K562 (cell line): ENCODE data around the gene SLC27A2. TPM values are rescaled to one million over a fixed set of nuclear protein-coding genes. Genes with fewer than 3 reads are reported as not detected.

Experiments used
- ATAC-seq: fragments of 200-7000 bp; cut with Tn5 transposase; 3 replicates; pipeline ENCODE4 v1.9.1; 2020; ENCODE audit warnings: moderate library complexity
- BruUV-seq: library from RNA; stranded (reverse); fragments of 400-500 nt; replicated peaks from 2 replicates; lab custom pipeline; 2021; lab: Mats Ljungman, UMichigan
- CTCF ChIA-PET: fragments of 300-600 bp; formaldehyde crosslinking; extraction: SDS; loops from one replicate; lab custom pipeline; 2021; ENCODE audit warnings: low intra/inter-chr PET ratio; lab: Yijun Ruan, JAX
- POLR2A ChIA-PET: fragments of 300-600, 350-650 bp; sonication (Branson Sonifier 250); formaldehyde crosslinking; extraction: SDS; loops from one replicate; lab custom pipeline; 2021; ENCODE audit warnings: antibody characterized with exemption, inconsistent platforms; lab: Yijun Ruan, JAX
- DNase-seq, 4 experiments: peaks; one replicate each; pipeline versions ENCODE4 v3.0.0 to v3.0.0-alpha.2; 2011 to 2018; ENCODE audit warnings: low spot score in 3 of 4, mixed read lengths in 3 of 4; ENCODE audit errors: extremely low read depth in 1 of 4
- FAIRE-seq: peaks from 2 replicates; lab custom pipeline; 2011; peaks lifted over from hg19 to GRCh38; lab: Jason Lieb, UNC
- H2AFZ ChIP-seq: 2 replicates; pipeline ENCODE4 v1.6.0; 2011; ENCODE audit warnings: low read depth, low read length, control low read depth, inconsistent platforms
- H3K27ac ChIP-seq: fragments of 200-600 bp; 3 replicates; pipeline ENCODE4 v1.8.0; 2011; ENCODE audit warnings: low read depth, mild to moderate bottlenecking, control low read depth, inconsistent platforms, low read length, moderate library complexity, mixed read lengths; ENCODE audit errors: extremely low read depth
- H3K27me3 ChIP-seq, 2 experiments: fragments of 300-600 bp in 1 of 2; 2 replicates in 1 of 2; 3 replicates in 1 of 2; pipeline versions ENCODE4 v1.6.0 to v1.8.0; 2011; ENCODE audit warnings: inconsistent platforms in 2 of 2, low read length in 2 of 2, mild to moderate bottlenecking in 1 of 2, mixed read lengths in 1 of 2, moderate library complexity in 1 of 2; ENCODE audit not compliant: control insufficient read depth in 2 of 2, insufficient read depth in 2 of 2
- H3K36me3 ChIP-seq: fragments of 300-600 bp; 3 replicates; pipeline ENCODE4 v1.8.0; 2011; ENCODE audit warnings: mild to moderate bottlenecking, low read length, inconsistent platforms; ENCODE audit not compliant: control insufficient read depth, insufficient read depth
- H3K4me1 ChIP-seq, 2 experiments: fragments of 200-600 bp in 1 of 2; replicated peaks in 1 of 2; 2 replicates in 1 of 2; 3 replicates in 1 of 2; pipeline versions ENCODE4 v1.5.1 to v1.8.0; 2011; ENCODE audit warnings: inconsistent platforms in 2 of 2, low read length in 2 of 2, mild to moderate bottlenecking in 1 of 2, mixed read lengths in 1 of 2, moderate library complexity in 1 of 2; ENCODE audit not compliant: control insufficient read depth in 2 of 2, insufficient read depth in 2 of 2
- H3K4me2 ChIP-seq: 2 replicates; pipeline ENCODE4 v1.6.1; 2011; ENCODE audit warnings: low read length, control low read depth, inconsistent platforms, mixed read lengths; ENCODE audit not compliant: insufficient read depth
- H3K4me3 ChIP-seq: fragments of 200-600 bp; sonication (generic), shearing (Covaris generic); 2 replicates; pipeline ENCODE4 v1.5.1; 2016; ENCODE audit warnings: control low read depth, inconsistent platforms
- H3K79me2 ChIP-seq: fragments of 200-600 bp; 3 replicates; pipeline ENCODE4 v1.8.0; 2011; ENCODE audit warnings: low read length, inconsistent platforms; ENCODE audit not compliant: control insufficient read depth, insufficient read depth
- H3K9ac ChIP-seq, 2 experiments: 2 replicates each; pipeline versions ENCODE4 v1.6.0 to v1.6.1; 2011; ENCODE audit warnings: low read depth in 2 of 2, low read length in 2 of 2, control low read depth in 1 of 2, inconsistent platforms in 1 of 2, mild to moderate bottlenecking in 1 of 2, mixed read lengths in 1 of 2; ENCODE audit not compliant: insufficient read depth in 1 of 2
- H3K9me1 ChIP-seq: one replicate; pipeline ENCODE4 v1.6.0; 2011; ENCODE audit warnings: inconsistent platforms, mild to moderate bottlenecking, low read length, moderate library complexity; ENCODE audit not compliant: control insufficient read depth, insufficient read depth
- H3K9me3 ChIP-seq: replicated peaks from 2 replicates; pipeline ENCODE4 v1.5.1; 2011; ENCODE audit warnings: low read depth, low read length, inconsistent platforms; ENCODE audit not compliant: control insufficient read depth, insufficient read depth
- H4K20me1 ChIP-seq: replicated peaks from 2 replicates; pipeline ENCODE4 v1.6.1; 2011; ENCODE audit warnings: low read length, inconsistent platforms, mixed read lengths; ENCODE audit not compliant: control insufficient read depth, insufficient read depth
- AFF4 ChIP-seq: sonication (generic); formaldehyde crosslinking; IDR thresholded peaks from 2 replicates; pipeline ENCODE4 v1.8.0; 2023; ENCODE audit warnings: mild to moderate bottlenecking, missing genetic modification reagents
- KLF13 ChIP-seq: fragments of 450-650 bp; IDR thresholded peaks from 2 replicates; pipeline ENCODE4 v1.6.1; 2016; ENCODE audit warnings: missing genetic modification characterization, low read depth, mild to moderate bottlenecking, missing compliant biosample characterization, moderate library complexity, borderline replicate concordance
- MYNN ChIP-seq, 2 experiments: sonication (generic); formaldehyde crosslinking in 1 of 2; IDR thresholded peaks; 2 replicates each; pipeline versions ENCODE4 v1.5.0 to v1.6.1; 2016 to 2020; ENCODE audit warnings: antibody characterized with exemption in 1 of 2, missing genetic modification reagents in 1 of 2
- NRF1 ChIP-seq, 2 experiments: fragments of 450-650 bp; IDR thresholded peaks in 1 of 2; conservative IDR thresholded peaks in 1 of 2; 2 replicates each; pipeline ENCODE4 v1.6.1; 2014; ENCODE audit warnings: mild to moderate bottlenecking in 2 of 2
- RFX1 ChIP-seq: fragments of 450-650 bp; IDR thresholded peaks from 2 replicates; pipeline ENCODE4 v1.6.1; 2016; ENCODE audit warnings: mild to moderate bottlenecking, moderate library complexity
- TBP ChIP-seq: optimal IDR thresholded peaks from 2 replicates; pipeline ENCODE3; 2011; ENCODE audit warnings: low read depth, low read length, improper control_type of control experiment
- U2AF1 ChIP-seq: fragments of 200-400 bp; formaldehyde crosslinking; optimal IDR thresholded peaks from 2 replicates; pipeline ENCODE3; 2017; ENCODE audit warnings: mild to moderate bottlenecking, low read depth, low read length, moderate library complexity
- ZNF24 ChIP-seq: fragments of 450-650 bp; IDR thresholded peaks from 2 replicates; pipeline ENCODE4 v1.6.1; 2016
- ZNF507 ChIP-seq: conservative IDR thresholded peaks from 2 replicates; pipeline ENCODE4 v1.6.1; 2017; ENCODE audit warnings: missing genetic modification characterization, missing compliant biosample characterization
- ZNF644 ChIP-seq: fragments of 200-800 bp; sonication (Bioruptor generic); IDR thresholded peaks from 2 replicates; pipeline ENCODE4 v1.6.1; 2016; ENCODE audit warnings: low read depth, missing genetic modification characterization, missing compliant biosample characterization
- WGBS: fragments of 100-300 bp; shearing (Covaris generic); methylation state at CpG from one replicate; pipeline ENCODE4 v1.1.6; 2016; ENCODE audit warnings: low coverage, mixed read lengths; ENCODE audit not compliant: insufficient coverage; ENCODE audit errors: missing lambda C conversion rate; 5-methylcytosine and 5-hydroxymethylcytosine counted together
- in situ Hi-C: fragments of 300-500 bp; cut with MboI; formaldehyde crosslinking; loops from 4 replicates; pipeline ENCODE4 v1.15.0; 2018; ENCODE audit warnings: inconsistent platforms, mixed read lengths
- intact Hi-C: fragments of 100-400 bp; cut with micrococcal nuclease; formaldehyde crosslinking; loops from 2 replicates; pipeline ENCODE4 v1.14.2; 2022
- polyA plus RNA-seq, 8 experiments: library from polyadenylated mRNA; depleted of rRNA in 4 of 8; stranded (reverse) in 5 of 8; unstranded in 3 of 8; fragments of >200 nt; fragmentation: Nextera tagmentation in 2 of 8; fragmentation: Illumina TruSeq in 1 of 8; extraction: Ambion mirVana in 2 of 8; extraction: Trizol in 1 of 8; gene quantifications; 2 replicates each; pipeline versions ENCODE4 v1.2.1 to v1.2.3, GENCODE V29; 2011 to 2014; ENCODE audit warnings: inconsistent platforms in 1 of 8, missing spikeins in 1 of 8
- total RNA-seq, 7 experiments: library from RNA; depleted of rRNA in 6 of 7; stranded (reverse); fragments of >200 nt in 6 of 7; fragmentation: Illumina TruSeq in 2 of 7; extraction: Trizol in 2 of 7; gene quantifications; 2 replicates each; pipeline versions ENCODE4 v1.2.1 to v1.2.3, GENCODE V29; 2011 to 2021; ENCODE audit warnings: low replicate concordance in 1 of 7
- TF ChIP-seq, protein P1 (sequence below): sonication (generic); formaldehyde crosslinking; IDR thresholded peaks from 2 replicates; pipeline ENCODE4 v1.8.1; 2023; ENCODE audit warnings: mild to moderate bottlenecking, missing genetic modification reagents, moderate library complexity
- TF ChIP-seq, protein P2 (sequence below): fragments of 250-450 bp; sonication (Bioruptor Pico); IDR thresholded peaks from 2 replicates; pipeline ENCODE4 v1.5.0; 2021
- TF ChIP-seq, protein P3 (sequence below): fragments of 250-450 bp; sonication (Bioruptor Pico); IDR thresholded peaks from 2 replicates; pipeline ENCODE4 v1.8.0; 2021; ENCODE audit warnings: borderline replicate concordance, mild to moderate bottlenecking, moderate library complexity; ENCODE audit not compliant: poor library complexity, severe bottlenecking

The SLC27A2 gene
- total and polyA plus RNA-seq, 9 of the 15 experiments (the other 6 are each of a cell fraction or from before 2014, with no cell fraction given), result 4.9 to 38.0 (median 22.7) TPM

DNA sequence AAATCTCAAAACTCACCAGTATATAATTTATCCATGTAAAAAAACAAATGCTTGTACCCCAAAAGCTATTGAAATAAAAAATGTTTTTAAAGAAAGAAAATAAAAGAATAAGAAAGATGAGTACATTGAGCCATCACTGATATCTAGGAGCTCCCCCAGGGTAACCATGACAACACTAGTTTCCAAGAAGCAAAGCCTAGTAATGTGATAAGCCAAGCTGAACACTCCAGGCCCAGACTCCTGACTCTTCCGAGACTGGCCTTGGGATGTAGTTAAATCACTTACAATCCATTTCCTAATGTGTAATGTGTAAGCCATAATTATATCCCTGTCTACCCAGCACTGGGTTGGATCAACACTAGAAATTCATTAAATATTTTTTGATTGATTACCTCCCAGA, 41.9 kb upstream of the SLC27A2 start:
- Histone ChIP-seq H3K9ac (no peak overlapping the region), H3K79me2 (no peaks in the 10 kb centered on the region), H3K27ac (no peak overlapping the region), H3K36me3 (no peaks in the 10 kb centered on the region), H4K20me1 (no peaks in the 10 kb centered on the region), H2AFZ (no peak overlapping the region), H3K4me2 (no peak overlapping the region), H3K4me3 (no peak overlapping the region), H3K9me3 (no peaks in the 10 kb centered on the region), H3K4me1 (peaks cover 0 to 11% of the 10 kb centered on the region in 2 experiments; a peak in 3 of 5 replicates), H3K9me1 (no peaks in the 10 kb centered on the region), H3K27me3 (no peaks in the 10 kb centered on the region)
- ATAC-seq (no peak), DNase-seq (no peak), FAIRE-seq (no peak)
- WGBS, result 0% methylated on average over 1 of the region's 1 CpG
- BruUV-seq, result no TSS peak
- intact Hi-C loops, result loop anchor here (5.0 to 10.0 kb wide), 3 partner anchors 265 to 1278 kb away; partner anchors contain the start of gene FGF7
- in situ Hi-C loops, result loop anchor here (10.0 to 25.0 kb wide), 2 partner anchors 1285 to 1778 kb away; no protein-coding TSS in a partner anchor
- POLR2A ChIA-PET, result no interaction called here
- CTCF ChIA-PET, result no interaction called here
- TF ChIP-seq RFX1 (peak; percentile 91), ZNF24 (no peak), ZNF507 (no peak), ZNF644 (tag) (no peak), AFF4 (CRISPR knock-in tag) (no peak), MYNN (IDR thresholded peaks at IDR 0.05) (peak; percentile 71; the same call in 1 of the 2 replicates), MYNN (CRISPR knock-in tag; IDR thresholded peaks at IDR 0.05) (no peak), NRF1 (conservative IDR thresholded peaks at IDR 0.05 in 1 of 2, IDR thresholded peaks at IDR 0.05 in 1 of 2) (no peak), U2AF1 (no peak), KLF13 (tag) (no peak), TBP (no peak)
- TF ChIP-seq, protein P1, sequence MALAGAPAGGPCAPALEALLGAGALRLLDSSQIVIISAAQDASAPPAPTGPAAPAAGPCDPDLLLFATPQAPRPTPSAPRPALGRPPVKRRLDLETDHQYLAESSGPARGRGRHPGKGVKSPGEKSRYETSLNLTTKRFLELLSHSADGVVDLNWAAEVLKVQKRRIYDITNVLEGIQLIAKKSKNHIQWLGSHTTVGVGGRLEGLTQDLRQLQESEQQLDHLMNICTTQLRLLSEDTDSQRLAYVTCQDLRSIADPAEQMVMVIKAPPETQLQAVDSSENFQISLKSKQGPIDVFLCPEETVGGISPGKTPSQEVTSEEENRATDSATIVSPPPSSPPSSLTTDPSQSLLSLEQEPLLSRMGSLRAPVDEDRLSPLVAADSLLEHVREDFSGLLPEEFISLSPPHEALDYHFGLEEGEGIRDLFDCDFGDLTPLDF, result no peak
- TF ChIP-seq, protein P2, sequence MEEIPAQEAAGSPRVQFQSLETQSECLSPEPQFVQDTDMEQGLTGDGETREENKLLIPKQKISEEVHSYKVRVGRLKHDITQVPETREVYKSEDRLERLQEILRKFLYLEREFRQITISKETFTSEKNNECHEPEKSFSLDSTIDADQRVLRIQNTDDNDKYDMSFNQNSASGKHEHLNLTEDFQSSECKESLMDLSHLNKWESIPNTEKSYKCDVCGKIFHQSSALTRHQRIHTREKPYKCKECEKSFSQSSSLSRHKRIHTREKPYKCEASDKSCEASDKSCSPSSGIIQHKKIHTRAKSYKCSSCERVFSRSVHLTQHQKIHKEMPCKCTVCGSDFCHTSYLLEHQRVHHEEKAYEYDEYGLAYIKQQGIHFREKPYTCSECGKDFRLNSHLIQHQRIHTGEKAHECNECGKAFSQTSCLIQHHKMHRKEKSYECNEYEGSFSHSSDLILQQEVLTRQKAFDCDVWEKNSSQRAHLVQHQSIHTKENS (CRISPR knock-in tag), result no peak
- TF ChIP-seq, protein P3, sequence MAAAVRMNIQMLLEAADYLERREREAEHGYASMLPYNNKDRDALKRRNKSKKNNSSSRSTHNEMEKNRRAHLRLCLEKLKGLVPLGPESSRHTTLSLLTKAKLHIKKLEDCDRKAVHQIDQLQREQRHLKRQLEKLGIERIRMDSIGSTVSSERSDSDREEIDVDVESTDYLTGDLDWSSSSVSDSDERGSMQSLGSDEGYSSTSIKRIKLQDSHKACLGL (CRISPR knock-in tag), result no peak
